ENCODE measurements around the gene OR10X1. TPM values are rescaled to one million over a fixed set of nuclear protein-coding genes. Genes with fewer than 3 reads are reported as not detected.

OR10X1 gene
- total and polyA plus RNA-seq, 2 donors = not detected

Other genes starting within 250 kb of the OR10X1 start
- 456 TPM for gene CD1B, start 248.4 kb downstream of the OR10X1 start, total RNA-seq
- gene CD1B, start 248.4 kb downstream of the OR10X1 start, polyA plus RNA-seq = 44.2 TPM
- gene CD1E, start 226.0 kb downstream of the OR10X1 start, total RNA-seq = 964 TPM
- gene CD1E, start 226.0 kb downstream of the OR10X1 start, polyA plus RNA-seq = 154 TPM
- 1.2 TPM for gene OR10T2, start 180.4 kb downstream of the OR10X1 start, total RNA-seq
- 0.02 TPM for gene OR10T2, start 180.4 kb downstream of the OR10X1 start, polyA plus RNA-seq
- 0.05 TPM for gene OR10K2, start 153.7 kb downstream of the OR10X1 start, total RNA-seq
- 0.02 TPM for gene OR10K2, start 153.7 kb downstream of the OR10X1 start, polyA plus RNA-seq
- gene OR10K1, start 118.1 kb downstream of the OR10X1 start, total RNA-seq = not detected
- 0.05 TPM for gene OR10K1, start 118.1 kb downstream of the OR10X1 start, polyA plus RNA-seq
- not detected for gene OR10R2, start 107.7 kb downstream of the OR10X1 start, total RNA-seq
- gene OR10R2, start 107.7 kb downstream of the OR10X1 start, polyA plus RNA-seq = 0.39 TPM
- gene OR6Y1, start 25.5 kb downstream of the OR10X1 start, total RNA-seq = not detected
- not detected for gene OR6Y1, start 25.5 kb downstream of the OR10X1 start, polyA plus RNA-seq
- gene OR6P1, start 9.3 kb downstream of the OR10X1 start, total RNA-seq = not detected
- gene OR6P1, start 9.3 kb downstream of the OR10X1 start, polyA plus RNA-seq = not detected
- under 0.01 TPM for gene OR10Z1, start 25.4 kb upstream of the OR10X1 start, total RNA-seq
- not detected for gene OR10Z1, start 25.4 kb upstream of the OR10X1 start, polyA plus RNA-seq
- gene SPTA1, start 106.8 kb upstream of the OR10X1 start, total RNA-seq = 4.6 TPM
- 0.41 TPM for gene SPTA1, start 106.8 kb upstream of the OR10X1 start, polyA plus RNA-seq
- gene OR6K2, start 120.8 kb upstream of the OR10X1 start, total RNA-seq = not detected
- not detected for gene OR6K2, start 120.8 kb upstream of the OR10X1 start, polyA plus RNA-seq
- not detected for gene OR6K3, start 140.8 kb upstream of the OR10X1 start, total RNA-seq
- not detected for gene OR6K3, start 140.8 kb upstream of the OR10X1 start, polyA plus RNA-seq
- not detected for gene OR6K6, start 174.8 kb upstream of the OR10X1 start, total RNA-seq
- 0.02 TPM for gene OR6K6, start 174.8 kb upstream of the OR10X1 start, polyA plus RNA-seq
- gene OR6N1, start 192.3 kb upstream of the OR10X1 start, total RNA-seq = not detected
- gene OR6N1, start 192.3 kb upstream of the OR10X1 start, polyA plus RNA-seq = not detected
- not detected for gene OR6N2, start 201.3 kb upstream of the OR10X1 start, total RNA-seq
- not detected for gene OR6N2, start 201.3 kb upstream of the OR10X1 start, polyA plus RNA-seq